Duodenal mucosa (tissue), 2 donors: ENCODE data around the gene ALOX12.
A peak's percentile ranks its signal among the peaks of the same experiment; 100 is the strongest.

Source experiments
- H3K27ac ChIP-seq: one replicate; pipeline ENCODE4 v1.7.0; 2013; ENCODE audit warnings: low read depth, low read length
- H3K27me3 ChIP-seq, 2 donors: one replicate each; pipeline ENCODE4 v1.7.0; 2013; ENCODE audit warnings: low read length in 2 of 2, control low read depth in 1 of 2; ENCODE audit not compliant: insufficient read depth in 2 of 2, control insufficient read depth in 1 of 2
- H3K36me3 ChIP-seq, 2 donors: one replicate each; pipeline ENCODE4 v1.7.0; 2013; ENCODE audit warnings: low read length in 2 of 2, control low read depth in 1 of 2; ENCODE audit not compliant: insufficient read depth in 2 of 2, control insufficient read depth in 1 of 2
- H3K4me1 ChIP-seq, 2 donors: one replicate each; pipeline ENCODE4 v1.7.0; 2013; ENCODE audit warnings: low read length in 2 of 2, control low read depth in 1 of 2; ENCODE audit not compliant: insufficient read depth in 2 of 2, control insufficient read depth in 1 of 2
- H3K4me3 ChIP-seq, 2 donors: one replicate each; pipeline ENCODE4 v1.7.0; 2013; ENCODE audit warnings: low read length in 2 of 2, low read depth in 1 of 2
- H3K9ac ChIP-seq, 2 donors: one replicate each; pipeline ENCODE4 v1.7.0; 2013; ENCODE audit warnings: low read length in 2 of 2, low read depth in 1 of 2
- H3K9me3 ChIP-seq, 2 donors: one replicate each; pipeline ENCODE4 v1.7.0; 2013; ENCODE audit warnings: low read length in 2 of 2, control low read depth in 1 of 2; ENCODE audit not compliant: control insufficient read depth in 1 of 2

Gene ALOX12

DNA sequence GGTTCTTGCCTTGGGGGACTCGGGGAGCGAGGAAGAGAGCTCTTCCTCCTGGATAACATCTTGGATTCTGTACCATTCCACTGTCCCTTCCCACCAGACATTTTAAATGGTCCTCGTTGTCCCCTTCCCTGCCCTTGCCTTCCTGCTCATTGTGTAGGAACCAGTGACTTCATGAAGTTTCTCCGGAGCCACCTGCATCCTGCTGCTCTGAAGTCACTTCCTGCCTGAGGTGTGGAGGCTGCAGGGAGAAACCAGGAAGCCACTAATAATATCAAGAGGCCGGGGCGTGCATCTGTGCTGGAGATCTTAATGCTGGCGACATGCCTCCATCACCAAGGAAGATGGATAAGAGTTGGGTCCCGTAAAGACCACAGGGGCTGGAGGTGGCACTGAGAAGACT is 33.8 kb downstream of the ALOX12 start:
- Histone ChIP-seq H3K27me3 (no peaks in the 10 kb centered on the region), H3K4me1 (peaks cover 0 to 3% of the 10 kb centered on the region in 2 donors), H3K36me3 (no peaks in the 10 kb centered on the region), H3K27ac (no peak overlapping the region), H3K9ac (no peak overlapping the region), H3K4me3 (no peak overlapping the region), H3K9me3 (no peaks in the 10 kb centered on the region)

DNA sequence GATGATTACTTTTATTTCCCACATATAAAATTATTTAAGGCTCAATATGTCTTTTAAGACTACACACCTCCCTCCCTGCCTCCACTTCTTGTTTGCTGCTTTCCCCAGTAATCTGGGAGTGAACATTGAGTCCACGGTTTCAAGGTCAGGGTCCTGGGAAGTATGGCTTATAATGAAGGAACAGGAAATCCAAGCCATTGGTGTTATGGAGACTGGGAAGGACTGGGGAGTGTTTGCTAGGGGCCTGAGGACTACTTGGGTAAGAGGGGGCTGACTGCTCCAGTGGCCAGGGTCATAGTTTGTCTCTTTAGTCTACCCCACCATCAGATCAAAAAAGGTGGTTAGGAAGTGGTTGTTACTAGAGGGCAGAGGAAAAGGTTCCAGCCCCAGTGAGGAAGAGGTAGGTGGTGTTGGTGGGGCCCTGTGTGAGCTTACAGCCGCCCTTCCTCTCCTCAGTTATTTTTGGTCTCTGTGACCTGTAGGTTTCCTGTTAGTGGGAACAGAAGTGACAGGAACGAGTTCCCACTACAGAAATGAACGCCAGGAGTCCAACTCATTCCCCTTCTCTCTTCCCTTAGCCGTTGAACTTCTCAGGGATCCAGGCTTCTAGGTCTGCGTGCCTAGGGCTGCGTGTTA is 39.2 kb downstream of the ALOX12 start:
- Histone ChIP-seq H3K27ac (peak overlapping the region; percentile 65), H3K9ac (peak overlapping the region; percentile 61 to 74), H3K27me3 (no peaks in the 10 kb centered on the region), H3K4me1 (peaks cover 25 to 37% of the 10 kb centered on the region in 2 donors), H3K4me3 (peak overlapping the region; percentile 77 to 90), H3K36me3 (no peaks in the 10 kb centered on the region), H3K9me3 (no peaks in the 10 kb centered on the region)

DNA sequence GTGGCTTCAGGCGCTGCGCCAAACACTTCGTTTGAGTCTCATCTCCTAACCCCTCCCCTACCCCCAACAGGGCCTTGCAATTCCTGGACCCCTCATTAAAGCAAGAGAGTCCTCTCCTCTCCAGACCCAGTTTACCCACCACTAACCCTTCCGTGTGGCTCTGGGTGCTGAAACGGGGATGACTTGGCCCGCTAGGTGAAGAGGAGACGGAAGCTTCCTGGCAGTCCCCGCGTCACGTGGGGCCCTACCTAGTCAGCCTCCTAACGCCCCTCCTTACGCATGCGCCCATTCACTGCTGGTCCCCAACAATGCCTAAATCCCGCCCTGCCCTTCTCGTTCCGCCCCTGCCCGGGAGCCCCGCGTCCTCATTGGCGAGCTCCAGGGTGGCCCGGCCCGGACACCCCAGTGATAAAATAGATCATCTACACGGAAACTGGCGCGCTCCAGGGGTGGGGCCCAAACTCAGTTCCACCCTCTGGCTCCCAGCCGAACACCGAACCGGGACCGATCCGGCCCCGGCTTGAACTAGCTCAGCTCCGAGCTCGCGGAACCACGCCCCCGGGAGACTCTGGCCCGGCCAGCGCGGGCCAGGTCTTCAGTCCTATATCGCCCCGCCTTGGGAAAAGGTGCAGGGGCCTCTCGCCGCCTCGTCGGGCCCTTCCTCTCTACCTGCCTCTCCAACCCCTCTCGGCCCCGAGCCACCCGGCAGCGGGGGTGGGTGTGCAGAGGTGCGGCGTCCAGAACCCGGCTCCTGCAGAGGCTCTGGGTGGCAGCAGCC is 39.9 kb downstream of the ALOX12 start, which contains the start of gene SLC16A13:
SLC16A13 (plus strand) TSS at position 425 of the 778 bp plus-strand sequence. CDS start 368 bp downstream, outside the sequence.
- H3K4me3 ChIP-seq: peak within 1 kb of the TSS; percentile 77 to 90
- H3K9me3 ChIP-seq: no peaks in the 10 kb centered on the region
- H3K27ac ChIP-seq: peak within 1 kb of the TSS; percentile 65
- no peaks in the 10 kb centered on the region for H3K36me3 ChIP-seq
- peak within 1 kb of the TSS; percentile 74 to 90 for H3K9ac ChIP-seq
- H3K27me3 ChIP-seq: no peaks in the 10 kb centered on the region
- H3K4me1 ChIP-seq: peaks cover 25 to 37% of the 10 kb centered on the region in 2 donors

DNA sequence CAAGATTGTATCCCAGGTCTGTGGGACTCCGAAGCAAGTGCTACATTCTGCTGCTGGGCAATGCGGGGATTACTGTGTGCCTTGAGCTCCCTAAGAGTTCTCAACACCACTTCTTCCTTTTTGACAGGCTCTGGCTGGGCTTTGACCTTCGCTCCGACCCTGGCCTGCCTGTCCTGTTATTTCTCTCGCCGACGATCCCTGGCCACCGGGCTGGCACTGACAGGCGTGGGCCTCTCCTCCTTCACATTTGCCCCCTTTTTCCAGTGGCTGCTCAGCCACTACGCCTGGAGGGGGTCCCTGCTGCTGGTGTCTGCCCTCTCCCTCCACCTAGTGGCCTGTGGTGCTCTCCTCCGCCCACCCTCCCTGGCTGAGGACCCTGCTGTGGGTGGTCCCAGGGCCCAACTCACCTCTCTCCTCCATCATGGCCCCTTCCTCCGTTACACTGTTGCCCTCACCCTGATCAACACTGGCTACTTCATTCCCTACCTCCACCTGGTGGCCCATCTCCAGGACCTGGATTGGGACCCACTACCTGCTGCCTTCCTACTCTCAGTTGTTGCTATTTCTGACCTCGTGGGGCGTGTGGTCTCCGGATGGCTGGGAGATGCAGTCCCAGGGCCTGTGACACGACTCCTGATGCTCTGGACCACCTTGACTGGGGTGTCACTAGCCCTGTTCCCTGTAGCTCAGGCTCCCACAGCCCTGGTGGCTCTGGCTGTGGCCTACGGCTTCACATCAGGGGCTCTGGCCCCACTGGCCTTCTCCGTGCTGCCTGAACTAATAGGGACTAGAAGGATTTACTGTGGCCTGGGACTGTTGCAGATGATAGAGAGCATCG is 42.4 kb downstream of the ALOX12 start:
- Histone ChIP-seq H3K4me1 (peaks cover 32 to 48% of the 10 kb centered on the region in 2 donors), H3K4me3 (peak overlapping the region in 1 of 2 donors; percentile 40), H3K27ac (peak overlapping the region; percentile 46), H3K9me3 (no peaks in the 10 kb centered on the region), H3K27me3 (peaks cover 0 to 7% of the 10 kb centered on the region in 2 donors), H3K9ac (peak overlapping the region in 1 of 2 donors; percentile 60), H3K36me3 (no peaks in the 10 kb centered on the region)

DNA sequence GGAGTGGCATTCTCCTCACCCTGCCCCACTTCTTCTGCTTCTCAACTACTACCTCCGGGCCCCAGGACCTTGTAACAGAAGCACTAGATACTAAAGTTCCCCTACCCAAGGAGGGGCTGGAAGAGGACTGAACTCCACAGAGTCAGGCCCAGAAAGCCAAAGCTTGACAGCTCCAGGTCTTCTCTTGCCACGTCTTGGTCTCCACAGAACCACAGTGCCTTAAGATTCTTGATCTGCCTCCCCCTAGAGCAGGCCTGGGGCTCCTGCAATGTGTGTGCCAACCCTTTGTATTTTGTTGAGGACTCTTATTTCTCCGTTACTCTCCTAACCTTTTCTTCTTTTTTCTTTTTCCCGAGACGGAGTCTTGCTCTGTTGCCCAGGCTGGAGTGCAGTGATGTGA is 44.0 kb downstream of the ALOX12 start:
- Histone ChIP-seq H3K4me3 (no peak overlapping the region), H3K9ac (no peak overlapping the region), H3K27ac (no peak overlapping the region), H3K9me3 (no peaks in the 10 kb centered on the region), H3K36me3 (no peaks in the 10 kb centered on the region), H3K27me3 (peaks cover 0 to 13% of the 10 kb centered on the region in 2 donors), H3K4me1 (peaks cover 36 to 57% of the 10 kb centered on the region in 2 donors)

DNA sequence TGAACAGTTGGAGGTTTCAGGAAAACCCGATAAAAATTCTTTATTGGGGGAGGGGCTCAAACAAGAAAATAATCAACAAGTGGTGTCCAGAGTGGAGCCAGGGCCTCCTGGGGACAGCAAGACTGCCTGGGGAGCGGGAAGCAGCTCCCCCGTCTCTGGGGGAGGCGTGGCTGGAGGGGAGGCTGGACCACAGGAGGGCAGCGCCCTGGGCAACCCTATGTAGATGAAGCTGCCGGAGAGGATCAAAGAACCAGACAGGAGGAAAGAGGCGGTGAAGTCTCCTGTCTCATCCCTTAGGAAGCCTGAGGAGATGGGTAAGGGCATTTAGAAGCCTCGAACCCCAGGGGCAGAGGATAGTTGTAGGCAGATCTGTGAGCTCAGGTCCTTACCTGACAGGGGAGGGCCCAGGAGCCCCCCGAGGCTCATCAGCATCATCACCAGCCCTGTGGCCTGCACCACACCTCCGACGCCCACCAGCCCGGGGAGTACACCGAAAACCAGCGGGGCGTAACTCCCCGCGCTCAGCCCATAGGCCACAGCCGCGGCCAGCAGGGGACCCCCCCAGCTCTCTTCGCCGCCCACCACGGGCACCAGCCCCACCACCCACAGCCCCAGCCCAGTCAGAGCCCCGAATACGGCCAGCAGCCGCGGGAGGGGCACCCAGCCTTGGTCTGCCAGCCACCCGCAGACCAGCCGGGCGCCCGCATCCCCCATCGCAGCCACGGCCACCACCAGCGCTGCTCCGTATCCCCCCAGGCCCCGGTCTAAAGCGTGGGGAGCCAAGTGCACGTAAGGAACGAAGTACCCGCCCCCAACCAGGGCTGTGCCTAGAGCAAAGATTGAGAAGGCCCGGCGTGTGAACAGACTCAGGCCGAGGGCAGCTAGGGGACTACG is 46.0 kb downstream of the ALOX12 start:
- H3K27ac ChIP-seq: no peak overlapping the region
- H3K4me3 ChIP-seq: peak overlapping the region; percentile 59 to 60
- H3K27me3 ChIP-seq: peaks cover 0 to 13% of the 10 kb centered on the region in 2 donors
- no peak overlapping the region for H3K9ac ChIP-seq
- no peaks in the 10 kb centered on the region for H3K9me3 ChIP-seq
- peaks cover 44 to 62% of the 10 kb centered on the region in 2 donors for H3K4me1 ChIP-seq
- H3K36me3 ChIP-seq: no peaks in the 10 kb centered on the region

DNA sequence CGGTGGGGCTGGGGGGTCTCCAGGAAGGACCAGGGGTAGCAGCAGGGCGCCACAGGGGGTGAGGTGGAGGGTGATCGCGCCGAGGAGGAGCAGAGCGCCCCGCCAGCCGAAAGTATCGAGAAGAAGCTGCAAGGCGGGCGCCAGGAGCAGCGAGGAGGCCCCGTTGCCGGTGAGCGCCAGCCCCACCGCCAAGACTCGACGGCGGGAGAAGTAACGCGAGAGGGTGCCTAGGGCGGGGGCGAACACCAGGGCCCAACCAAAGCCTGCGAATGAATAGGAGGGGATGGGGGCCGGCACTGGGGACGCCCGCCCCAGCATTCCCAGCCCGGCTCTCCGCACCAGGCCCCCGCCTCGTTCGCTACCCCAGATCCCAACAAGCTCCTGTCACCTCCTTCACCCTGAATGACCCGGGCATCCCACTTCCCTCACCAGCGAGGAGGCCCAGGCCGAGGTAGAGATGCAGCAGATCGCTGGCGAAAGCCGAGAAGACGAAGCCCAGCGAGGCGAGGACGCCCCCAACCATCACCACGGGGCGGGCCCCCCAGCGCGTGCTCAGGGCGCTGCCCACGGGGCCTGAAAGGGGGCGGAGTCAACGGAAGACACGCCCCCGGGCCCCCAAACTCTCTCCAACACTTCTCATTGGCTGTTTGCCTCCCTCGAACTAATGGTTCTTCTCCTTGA is 46.8 kb downstream of the ALOX12 start:
- peak overlapping the region; percentile 59 to 60 for H3K4me3 ChIP-seq
- peaks cover 0 to 13% of the 10 kb centered on the region in 2 donors for H3K27me3 ChIP-seq
- peak overlapping the region; percentile 12 to 42 for H3K9ac ChIP-seq
- no peaks in the 10 kb centered on the region for H3K36me3 ChIP-seq
- H3K4me1 ChIP-seq: peaks cover 45 to 65% of the 10 kb centered on the region in 2 donors
- H3K9me3 ChIP-seq: no peaks in the 10 kb centered on the region
- no peak overlapping the region for H3K27ac ChIP-seq

DNA sequence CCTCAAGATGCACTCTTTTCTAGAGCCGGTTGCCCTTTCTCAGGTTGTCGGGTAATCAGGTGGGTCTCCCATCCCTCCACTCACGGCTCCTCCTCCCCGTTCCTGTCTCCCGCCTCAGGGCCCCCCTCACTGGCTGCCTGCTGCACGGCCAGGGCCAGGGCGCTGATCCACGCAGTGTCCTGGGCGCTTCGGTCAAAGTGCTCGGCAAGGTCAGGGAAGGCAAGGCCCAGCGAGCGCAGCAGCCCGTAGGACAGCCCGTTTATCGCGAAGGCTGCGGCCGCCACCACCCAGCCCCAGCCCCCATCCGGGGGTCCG is 47.3 kb downstream of the ALOX12 start:
- peak overlapping the region; percentile 59 to 60 for H3K4me3 ChIP-seq
- H3K4me1 ChIP-seq: peaks cover 40 to 60% of the 10 kb centered on the region in 2 donors
- no peaks in the 10 kb centered on the region for H3K9me3 ChIP-seq
- peak overlapping the region; percentile 12 to 42 for H3K9ac ChIP-seq
- H3K27me3 ChIP-seq: peaks cover 0 to 13% of the 10 kb centered on the region in 2 donors
- no peaks in the 10 kb centered on the region for H3K36me3 ChIP-seq
- no peak overlapping the region for H3K27ac ChIP-seq
